Hepatic stellate cell (primary cell): ENCODE measurements around the gene SLC35G3.
"Not testable (repeated sequence)": the region's sequence is repeated elsewhere in the genome, so short reads cannot be mapped to it uniquely, and the experiment has no call there.

Experiments
- DNase-seq: peaks from one replicate; pipeline ENCODE4 v3.0.0; 2011; ENCODE audit warnings: low spot score

SLC35G3 gene

GRCh38 chr17:35210741-35211140 lies 16.5 kb upstream of the SLC35G3 start:
- no peak for DNase-seq

- not testable (repeated sequence) for DNase-seq
These were observed 8.4 kb upstream of the SLC35G3 start for GRCh38 chr17:35202582-35202981.

GRCh38 chr17:35195062-35195461 lies 869 bp upstream of the SLC35G3 start:
- not testable (repeated sequence) for DNase-seq

GRCh38 chr17:35192708-35193107 lies 1.5 kb downstream of the SLC35G3 start:
- no peak for DNase-seq

- no peak for DNase-seq
These were observed 3.0 kb downstream of the SLC35G3 start for GRCh38 chr17:35191001-35191695.

- DNase-seq: no peak
These were observed 4.9 kb downstream of the SLC35G3 start for GRCh38 chr17:35189291-35189690.

- DNase-seq: no peak
These were observed 6.1 kb downstream of the SLC35G3 start for GRCh38 chr17:35188111-35188510.

- no peak for DNase-seq
These were observed 6.7 kb downstream of the SLC35G3 start for GRCh38 chr17:35187481-35187880.

- DNase-seq: no peak
These were observed 8.3 kb downstream of the SLC35G3 start for GRCh38 chr17:35185849-35186248.

- no peak for DNase-seq
These were observed 9.9 kb downstream of the SLC35G3 start for GRCh38 chr17:35184274-35184673.

GRCh38 chr17:35183332-35183731 lies 10.9 kb downstream of the SLC35G3 start:
- DNase-seq: no peak

- DNase-seq: not testable (repeated sequence)
These were observed 14.8 kb downstream of the SLC35G3 start for GRCh38 chr17:35179379-35179778.

- DNase-seq: no peak
These were observed 17.3 kb downstream of the SLC35G3 start for GRCh38 chr17:35176897-35177296.

GRCh38 chr17:35175638-35176415 lies 18.4 kb downstream of the SLC35G3 start:
- no peak for DNase-seq

GRCh38 chr17:35174835-35175334 lies 19.3 kb downstream of the SLC35G3 start:
- no peak for DNase-seq

- not testable (repeated sequence) for DNase-seq
These were observed 21.9 kb downstream of the SLC35G3 start for GRCh38 chr17:35172321-35172720.

GRCh38 chr17:35171834-35172233 lies 22.4 kb downstream of the SLC35G3 start:
- no peak for DNase-seq

- peak; percentile 47 for DNase-seq
These were observed 23.0 kb downstream of the SLC35G3 start for GRCh38 chr17:35170968-35171771.

- no peak for DNase-seq
These were observed 24.3 kb downstream of the SLC35G3 start for GRCh38 chr17:35169835-35170363.

GRCh38 chr17:35167666-35168065 lies 26.5 kb downstream of the SLC35G3 start:
- DNase-seq: peak; percentile 32

GRCh38 chr17:35167046-35167445 lies 27.1 kb downstream of the SLC35G3 start:
- no peak for DNase-seq

GRCh38 chr17:35166526-35166925 lies 27.7 kb downstream of the SLC35G3 start:
- no peak for DNase-seq
